IMR-90 (cell line): ENCODE data around the gene SCAF4. TPM values are rescaled to one million over a fixed set of nuclear protein-coding genes. Genes with fewer than 3 reads are reported as not detected.

Experiments
- ATAC-seq: fragments of 200-7000 bp; cut with Tn5 transposase; 2 replicates; pipeline ENCODE4 v1.9.1; 2020; ENCODE audit warnings: low read depth, mild to moderate bottlenecking, moderate library complexity
- BruUV-seq: library from RNA; stranded (reverse); fragments of 400-500 nt; replicated peaks from 2 replicates; lab custom pipeline; 2021; lab: Mats Ljungman, UMichigan
- CTCF ChIA-PET: fragments of 300-600 bp; formaldehyde crosslinking; extraction: SDS; loops from one replicate; lab custom pipeline; 2021; ENCODE audit warnings: antibody characterized with exemption; lab: Yijun Ruan, JAX
- POLR2A ChIA-PET: fragments of 300-600 bp; sonication (Branson Sonifier 250); formaldehyde crosslinking; loops from one replicate; lab custom pipeline; 2022; ENCODE audit warnings: antibody characterized with exemption; ENCODE audit not compliant: unreplicated experiment; lab: Charles Lee
- DNase-seq: peaks from one replicate; pipeline ENCODE4 v3.0.0; 2013
- H2AFZ ChIP-seq: replicated peaks from 2 replicates; pipeline ENCODE3; 2013; ENCODE audit warnings: low read length, mild to moderate bottlenecking; ENCODE audit not compliant: poor library complexity
- H2AK5ac ChIP-seq: 2 replicates; pipeline ENCODE4 v1.6.1; 2013; ENCODE audit warnings: low read depth, low read length, inconsistent platforms
- H2AK9ac ChIP-seq: replicated peaks from 2 replicates; pipeline ENCODE3; 2013; ENCODE audit warnings: mild to moderate bottlenecking, low read depth, low read length, moderate library complexity; ENCODE audit not compliant: poor library complexity
- H2BK120ac ChIP-seq: 2 replicates; pipeline ENCODE4 v1.6.1; 2013; ENCODE audit warnings: low read depth, low read length, inconsistent platforms
- H2BK15ac ChIP-seq: 3 replicates; pipeline ENCODE4 v1.6.1; 2013; ENCODE audit warnings: low read depth, low read length, inconsistent platforms
- H2BK20ac ChIP-seq: 2 replicates; pipeline ENCODE4 v1.6.1; 2013; ENCODE audit warnings: low read depth, mild to moderate bottlenecking, inconsistent platforms, low read length, moderate library complexity
- H2BK5ac ChIP-seq: 2 replicates; pipeline ENCODE4 v1.6.1; 2013; ENCODE audit warnings: mild to moderate bottlenecking, low read depth, low read length, inconsistent platforms; ENCODE audit not compliant: poor library complexity, severe bottlenecking
- H3K14ac ChIP-seq: replicated peaks from 2 replicates; pipeline ENCODE4 v1.6.1; 2013; ENCODE audit warnings: low read depth, low read length, inconsistent platforms
- H3K18ac ChIP-seq: 2 replicates; pipeline ENCODE4 v1.6.1; 2013; ENCODE audit warnings: low read depth, low read length, control low read depth
- H3K23ac ChIP-seq: 2 replicates; pipeline ENCODE4 v1.6.1; 2013; ENCODE audit warnings: low read depth, low read length, inconsistent platforms
- H3K27ac ChIP-seq: 2 replicates; pipeline ENCODE4 v1.5.1; 2013; ENCODE audit warnings: mild to moderate bottlenecking, control low read depth, low read length; ENCODE audit not compliant: insufficient read depth
- H3K27me3 ChIP-seq: 2 replicates; pipeline ENCODE4 v1.6.1; 2013; ENCODE audit warnings: low read length; ENCODE audit not compliant: control insufficient read depth, insufficient read depth
- H3K36me3 ChIP-seq: 2 replicates; pipeline ENCODE4 v1.6.1; 2013; ENCODE audit warnings: low read length, mixed read lengths; ENCODE audit not compliant: control insufficient read depth, insufficient read depth
- H3K4ac ChIP-seq: 2 replicates; pipeline ENCODE4 v1.6.1; 2013; ENCODE audit warnings: low read depth, low read length, inconsistent platforms
- H3K4me1 ChIP-seq: 2 replicates; pipeline ENCODE4 v1.6.1; 2013; ENCODE audit warnings: low read length, mixed read lengths; ENCODE audit not compliant: control insufficient read depth, insufficient read depth
- H3K4me2 ChIP-seq: 2 replicates; pipeline ENCODE4 v1.6.1; 2013; ENCODE audit warnings: low read depth, mild to moderate bottlenecking, control low read depth, low read length, moderate library complexity
- H3K4me3 ChIP-seq: 2 replicates; pipeline ENCODE4 v1.5.1; 2013; ENCODE audit warnings: low read depth, mild to moderate bottlenecking, control low read depth, low read length, moderate library complexity; ENCODE audit not compliant: insufficient read depth
- H3K56ac ChIP-seq: 2 replicates; pipeline ENCODE4 v1.6.1; 2013; ENCODE audit warnings: low read length, inconsistent platforms; ENCODE audit not compliant: insufficient read depth; ENCODE audit errors: extremely low read depth
- H3K79me1 ChIP-seq, 2 experiments: 2 replicates each; pipeline ENCODE4 v1.6.1; 2013; ENCODE audit warnings: low read length in 2 of 2, inconsistent platforms in 1 of 2, low read depth in 1 of 2
- H3K9ac ChIP-seq: 2 replicates; pipeline ENCODE4 v1.6.1; 2013; ENCODE audit warnings: low read depth, low read length, control low read depth
- H3K9me1 ChIP-seq: 2 replicates; pipeline ENCODE4 v1.6.1; 2013; ENCODE audit warnings: low read length, inconsistent platforms; ENCODE audit not compliant: insufficient read depth
- H3K9me3 ChIP-seq: 2 replicates; pipeline ENCODE4 v1.6.1; 2013; ENCODE audit warnings: low read length; ENCODE audit not compliant: control insufficient read depth, insufficient read depth
- H4K20me1 ChIP-seq: 2 replicates; pipeline ENCODE4 v1.6.1; 2013; ENCODE audit warnings: low read length, inconsistent platforms; ENCODE audit not compliant: insufficient read depth
- H4K5ac ChIP-seq: 2 replicates; pipeline ENCODE4 v1.6.1; 2013; ENCODE audit warnings: mild to moderate bottlenecking, low read depth, low read length, control low read depth
- H4K8ac ChIP-seq, 2 experiments: 2 replicates each; pipeline ENCODE4 v1.6.1; 2013; ENCODE audit warnings: low read depth in 2 of 2, low read length in 2 of 2, control low read depth in 1 of 2, inconsistent platforms in 1 of 2
- H4K91ac ChIP-seq: 2 replicates; pipeline ENCODE4 v1.6.1; 2013; ENCODE audit warnings: low read depth, low read length, inconsistent platforms; ENCODE audit not compliant: insufficient read depth
- BHLHE40 ChIP-seq: fragments of 150-350 bp; IDR thresholded peaks from 2 replicates; pipeline ENCODE4 v1.6.1; 2016; ENCODE audit warnings: mild to moderate bottlenecking, low read depth, low read length
- CEBPB ChIP-seq: IDR thresholded peaks from 2 replicates; pipeline ENCODE4 v1.6.1; 2012; ENCODE audit warnings: low read depth, low read length, improper control_type of control experiment
- CHD1 ChIP-seq: IDR thresholded peaks from 2 replicates; pipeline ENCODE4 v1.6.1; 2012; ENCODE audit warnings: low read depth, low read length, improper control_type of control experiment
- FOS ChIP-seq: fragments of 150-350 bp; IDR thresholded peaks from 2 replicates; pipeline ENCODE4 v1.6.1; 2016; ENCODE audit warnings: low read depth, low read length
- MAZ ChIP-seq: IDR thresholded peaks from 2 replicates; pipeline ENCODE4 v1.6.1; 2012; ENCODE audit warnings: low read depth, mild to moderate bottlenecking, low read length, improper control_type of control experiment, moderate library complexity, borderline replicate concordance
- MXI1 ChIP-seq: IDR thresholded peaks from 2 replicates; pipeline ENCODE4 v1.6.1; 2012; ENCODE audit warnings: low read depth, mild to moderate bottlenecking, low read length, moderate library complexity, borderline replicate concordance
- NFE2L2 ChIP-seq: fragments of 150-350 bp; IDR thresholded peaks from 2 replicates; pipeline ENCODE4 v1.6.1; 2016; ENCODE audit warnings: low read depth, mild to moderate bottlenecking, low read length
- POLR2A ChIP-seq: IDR thresholded peaks from 2 replicates; pipeline ENCODE4 v1.6.1; 2012; ENCODE audit warnings: mild to moderate bottlenecking, low read depth, low read length
- RAD21 ChIP-seq: IDR thresholded peaks from 2 replicates; pipeline ENCODE4 v1.6.1; 2012; ENCODE audit warnings: low read length, improper control_type of control experiment
- RCOR1 ChIP-seq: IDR thresholded peaks from 2 replicates; pipeline ENCODE4 v1.6.1; 2012; ENCODE audit warnings: mild to moderate bottlenecking, low read length, improper control_type of control experiment; ENCODE audit not compliant: insufficient replicate concordance
- RFX5 ChIP-seq: IDR thresholded peaks from 2 replicates; pipeline ENCODE4 v1.8.0; 2012; ENCODE audit warnings: low read depth, mild to moderate bottlenecking, low read length, moderate library complexity
- SMC3 ChIP-seq: fragments of 150-350 bp; IDR thresholded peaks from 2 replicates; pipeline ENCODE4 v1.6.1; 2016; ENCODE audit warnings: low read depth, mild to moderate bottlenecking, antibody characterized with exemption, low read length, moderate library complexity
- WGBS, 2 experiments: methylation state at CpG; one replicate each; pipeline versions ENCODE4 v1.1.5 to v1.1.7; 2013; ENCODE audit warnings: missing lambda C conversion rate in 2 of 2; ENCODE audit not compliant: insufficient read length in 1 of 2; ENCODE audit errors: extremely low coverage in 2 of 2; 5-methylcytosine and 5-hydroxymethylcytosine counted together
- dilution Hi-C: fragments of 300-500 bp; cut with HindIII; formaldehyde crosslinking; loops from one replicate; pipeline ENCODE4 v1.14.3; 2018; ENCODE audit warnings: low sequenced_read_pairs; ENCODE audit not compliant: unreplicated experiment
- in situ Hi-C: fragments of 300-500 bp; cut with MboI; formaldehyde crosslinking; loops from 3 replicates; pipeline ENCODE4 v1.14.3; 2019; ENCODE audit warnings: low sequenced_read_pairs, inconsistent platforms, mixed read lengths
- intact Hi-C: fragments of 100-400 bp; cut with micrococcal nuclease; formaldehyde crosslinking; loops from 2 replicates; pipeline ENCODE4 v1.10.0; 2022
- polyA plus RNA-seq, 3 experiments: library from polyadenylated mRNA; depleted of rRNA; stranded (reverse); fragments of >200 nt; gene quantifications; 2 replicates each; pipeline ENCODE4 v1.2.3, GENCODE V29; 2012; ENCODE audit warnings: low replicate concordance in 1 of 3
- total RNA-seq: library from RNA; depleted of rRNA; stranded (reverse); fragments of >200 nt; gene quantifications from 2 replicates; pipeline ENCODE4 v1.2.3, GENCODE V29; 2012
- TF ChIP-seq, protein P1 (sequence below): fragments of 150-350 bp; IDR thresholded peaks from 2 replicates; pipeline ENCODE4 v1.6.1; 2016; ENCODE audit warnings: low read depth, mild to moderate bottlenecking, low read length, moderate library complexity, borderline replicate concordance
- TF ChIP-seq, protein P2 (sequence below): fragments of 150-350 bp; IDR thresholded peaks from 2 replicates; pipeline ENCODE4 v1.6.1; 2017; ENCODE audit warnings: mild to moderate bottlenecking, antibody characterized with exemption, low read length, low read depth
- TF ChIP-seq, protein P3 (sequence below): conservative IDR thresholded peaks from 2 replicates; pipeline ENCODE4 v1.5.1; 2012; ENCODE audit warnings: mild to moderate bottlenecking, low read depth, low read length, improper control_type of control experiment

SCAF4 gene
- total and polyA plus RNA-seq, 2 of the 4 experiments (the other 2 are of a cell fraction), result 2.7 to 12.1 TPM

DNA sequence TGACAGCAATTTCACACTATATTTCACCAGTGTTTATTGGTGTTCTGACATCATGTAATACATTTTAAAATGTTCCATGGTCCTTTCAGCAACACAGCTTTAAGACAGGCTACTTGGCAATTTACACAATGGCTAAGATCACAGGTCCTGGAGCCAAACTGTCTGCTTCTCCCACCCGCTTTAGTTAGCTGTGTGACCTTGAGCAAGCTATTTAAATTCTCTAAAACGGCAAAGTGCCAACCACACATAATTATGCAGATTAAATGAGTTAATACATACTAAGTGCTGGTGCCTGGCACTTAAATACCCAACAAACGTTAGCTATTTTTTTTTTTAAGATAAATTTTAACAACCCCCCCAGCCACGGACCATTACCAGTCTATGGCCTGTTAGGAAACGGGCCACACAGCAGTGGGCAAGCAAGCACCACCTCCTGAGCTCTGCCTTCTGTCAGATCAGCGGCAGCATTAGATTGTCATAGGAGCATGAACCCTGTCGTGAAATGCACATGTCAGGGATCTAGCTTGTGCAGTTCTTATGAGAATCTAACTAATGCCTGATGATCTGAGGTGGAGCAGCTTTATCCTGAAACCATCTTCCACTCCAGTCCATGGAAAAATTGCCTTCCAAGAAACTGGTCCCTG is 45.5 kb downstream of the SCAF4 start:
- peaks cover 5% of the 10 kb centered on the region; the same call in 1 of the 2 replicates for H4K20me1 ChIP-seq
- BruUV-seq, result no TSS peak
- H2BK120ac ChIP-seq, result no peak overlapping the region
- no peak overlapping the region for H3K4ac ChIP-seq
- peaks cover 4% of the 10 kb centered on the region for H3K4me1 ChIP-seq
- H3K36me3 ChIP-seq, result peaks cover 48% of the 10 kb centered on the region
- H3K56ac ChIP-seq, result no peak overlapping the region
- H2BK5ac ChIP-seq, result no peak overlapping the region
- H3K4me3 ChIP-seq, result no peak overlapping the region
- intact Hi-C loops, result loop anchor here (2.0 kb wide), 1 partner anchor 14 kb away; no protein-coding TSS in a partner anchor
- POLR2A ChIA-PET, result no interaction called here
- 100% methylated on average over 2 of the region's 7 CpGs; no CpG with 5 or more reads in 1 of the 2 experiments for WGBS, 2 experiments
- no peak overlapping the region; the same call in 1 of the 2 replicates for H3K27ac ChIP-seq
- peaks cover 20 to 27% of the 10 kb centered on the region in 2 experiments for H3K79me1 ChIP-seq
- no peak overlapping the region for H3K18ac ChIP-seq
- H4K91ac ChIP-seq, result no peak overlapping the region
- no peak overlapping the region for H2AK9ac ChIP-seq
- DNase-seq, result no peak
- no peak overlapping the region for H3K9ac ChIP-seq
- no peaks in the 10 kb centered on the region for H3K27me3 ChIP-seq
- dilution Hi-C loops, result no loop called here
- CTCF ChIA-PET, result interaction anchor here (0.6 kb wide), 1 partner anchor 54 kb away, joined by 5 read pairs; no protein-coding TSS in a partner anchor
- H3K14ac ChIP-seq, result no peak overlapping the region
- H2BK15ac ChIP-seq, result no peak overlapping the region; the same call in 2 of the 3 replicates
- no peak overlapping the region for H2BK20ac ChIP-seq
- H3K4me2 ChIP-seq, result no peak overlapping the region
- no peaks in the 10 kb centered on the region for H3K9me3 ChIP-seq
- no peak overlapping the region for H4K5ac ChIP-seq
- no peak overlapping the region for H4K8ac ChIP-seq
- in situ Hi-C loops, result no loop called here
- peaks cover 6% of the 10 kb centered on the region for H3K9me1 ChIP-seq
- H2AK5ac ChIP-seq, result no peak overlapping the region
- H2AFZ ChIP-seq, result no peak overlapping the region
- ATAC-seq, result no peak
- H3K23ac ChIP-seq, result no peak overlapping the region
- TF ChIP-seq BHLHE40 (no peak), FOS (no peak), NFE2L2 (no peak), SMC3 (no peak), RFX5 (no peak), CEBPB (no peak), CHD1 (no peak), RCOR1 (no peak), MAZ (no peak), RAD21 (no peak), MXI1 (no peak), POLR2A (no peak)
- TF ChIP-seq, protein P1, sequence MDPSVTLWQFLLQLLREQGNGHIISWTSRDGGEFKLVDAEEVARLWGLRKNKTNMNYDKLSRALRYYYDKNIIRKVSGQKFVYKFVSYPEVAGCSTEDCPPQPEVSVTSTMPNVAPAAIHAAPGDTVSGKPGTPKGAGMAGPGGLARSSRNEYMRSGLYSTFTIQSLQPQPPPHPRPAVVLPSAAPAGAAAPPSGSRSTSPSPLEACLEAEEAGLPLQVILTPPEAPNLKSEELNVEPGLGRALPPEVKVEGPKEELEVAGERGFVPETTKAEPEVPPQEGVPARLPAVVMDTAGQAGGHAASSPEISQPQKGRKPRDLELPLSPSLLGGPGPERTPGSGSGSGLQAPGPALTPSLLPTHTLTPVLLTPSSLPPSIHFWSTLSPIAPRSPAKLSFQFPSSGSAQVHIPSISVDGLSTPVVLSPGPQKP, result no peak
- TF ChIP-seq, protein P2, sequence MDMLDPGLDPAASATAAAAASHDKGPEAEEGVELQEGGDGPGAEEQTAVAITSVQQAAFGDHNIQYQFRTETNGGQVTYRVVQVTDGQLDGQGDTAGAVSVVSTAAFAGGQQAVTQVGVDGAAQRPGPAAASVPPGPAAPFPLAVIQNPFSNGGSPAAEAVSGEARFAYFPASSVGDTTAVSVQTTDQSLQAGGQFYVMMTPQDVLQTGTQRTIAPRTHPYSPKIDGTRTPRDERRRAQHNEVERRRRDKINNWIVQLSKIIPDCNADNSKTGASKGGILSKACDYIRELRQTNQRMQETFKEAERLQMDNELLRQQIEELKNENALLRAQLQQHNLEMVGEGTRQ, result no peak
- TF ChIP-seq, protein P3, sequence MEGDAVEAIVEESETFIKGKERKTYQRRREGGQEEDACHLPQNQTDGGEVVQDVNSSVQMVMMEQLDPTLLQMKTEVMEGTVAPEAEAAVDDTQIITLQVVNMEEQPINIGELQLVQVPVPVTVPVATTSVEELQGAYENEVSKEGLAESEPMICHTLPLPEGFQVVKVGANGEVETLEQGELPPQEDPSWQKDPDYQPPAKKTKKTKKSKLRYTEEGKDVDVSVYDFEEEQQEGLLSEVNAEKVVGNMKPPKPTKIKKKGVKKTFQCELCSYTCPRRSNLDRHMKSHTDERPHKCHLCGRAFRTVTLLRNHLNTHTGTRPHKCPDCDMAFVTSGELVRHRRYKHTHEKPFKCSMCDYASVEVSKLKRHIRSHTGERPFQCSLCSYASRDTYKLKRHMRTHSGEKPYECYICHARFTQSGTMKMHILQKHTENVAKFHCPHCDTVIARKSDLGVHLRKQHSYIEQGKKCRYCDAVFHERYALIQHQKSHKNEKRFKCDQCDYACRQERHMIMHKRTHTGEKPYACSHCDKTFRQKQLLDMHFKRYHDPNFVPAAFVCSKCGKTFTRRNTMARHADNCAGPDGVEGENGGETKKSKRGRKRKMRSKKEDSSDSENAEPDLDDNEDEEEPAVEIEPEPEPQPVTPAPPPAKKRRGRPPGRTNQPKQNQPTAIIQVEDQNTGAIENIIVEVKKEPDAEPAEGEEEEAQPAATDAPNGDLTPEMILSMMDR, result no peak
